H1 (cell line): ENCODE data around the gene THBS4. TPM values are rescaled to one million over a fixed set of nuclear protein-coding genes. Genes with fewer than 3 reads are reported as not detected.
A peak's percentile ranks its signal among the peaks of the same experiment; 100 is the strongest.

Experiments
- CTCF ChIA-PET: fragments of 300-600 bp; sonication (Branson Sonifier 250); formaldehyde crosslinking; loops from one replicate; lab custom pipeline; 2021; ENCODE audit not compliant: partially characterized antibody; lab: Charles Lee
- POLR2A ChIA-PET: fragments of 300-600 bp; sonication (Branson Sonifier 250); formaldehyde crosslinking; loops from one replicate; lab custom pipeline; 2021; ENCODE audit warnings: inconsistent platforms; ENCODE audit not compliant: partially characterized antibody; lab: Charles Lee
- DNase-seq, 2 experiments: peaks; one replicate each; pipeline versions ENCODE4 v3.0.0 to v3.0.0-alpha.2; 2010 to 2022; ENCODE audit warnings: low spot score in 2 of 2, low read depth in 1 of 2, mixed read lengths in 1 of 2
- FAIRE-seq: peaks from 2 replicates; lab custom pipeline; 2011; peaks lifted over from hg19 to GRCh38; lab: Jason Lieb, UNC
- H2AFZ ChIP-seq: 2 replicates; pipeline ENCODE4 v1.8.1; 2012; ENCODE audit warnings: low read length, inconsistent platforms
- H2AK5ac ChIP-seq: 2 replicates; pipeline ENCODE4 v1.6.1; 2013; ENCODE audit warnings: low read depth, low read length
- H2BK120ac ChIP-seq: replicated peaks from 2 replicates; pipeline ENCODE3; 2013; ENCODE audit warnings: low read depth, low read length, inconsistent platforms
- H2BK12ac ChIP-seq: 2 replicates; pipeline ENCODE4 v1.6.1; 2013; ENCODE audit warnings: low read depth, low read length
- H2BK15ac ChIP-seq: 2 replicates; pipeline ENCODE4 v1.6.1; 2013; ENCODE audit warnings: low read length
- H2BK20ac ChIP-seq: 2 replicates; pipeline ENCODE4 v1.6.1; 2013; ENCODE audit warnings: low read length
- H2BK5ac ChIP-seq: 2 replicates; pipeline ENCODE4 v1.6.1; 2013; ENCODE audit warnings: low read depth, low read length
- H3K14ac ChIP-seq: 2 replicates; pipeline ENCODE4 v1.6.1; 2013; ENCODE audit warnings: inconsistent platforms; ENCODE audit not compliant: insufficient read length
- H3K18ac ChIP-seq: 2 replicates; pipeline ENCODE4 v1.6.1; 2013; ENCODE audit warnings: low read length; ENCODE audit errors: extremely low read depth
- H3K23ac ChIP-seq: 2 replicates; pipeline ENCODE4 v1.6.1; 2013; ENCODE audit warnings: inconsistent platforms; ENCODE audit not compliant: insufficient read length
- H3K23me2 ChIP-seq: 2 replicates; pipeline ENCODE4 v1.6.1; 2013; ENCODE audit warnings: low read depth, low read length
- H3K27ac ChIP-seq: 2 replicates; pipeline ENCODE4 v1.6.1; 2011; ENCODE audit warnings: low read depth, low read length, inconsistent platforms
- H3K27me3 ChIP-seq, 4 experiments: replicated peaks in 1 of 4; 1 replicate in 1 of 4; 2 replicates in 3 of 4; pipeline versions ENCODE4 v1.6.1 to v1.8.1; 2011 to 2013; ENCODE audit warnings: low read length in 3 of 4, mild to moderate bottlenecking in 3 of 4, inconsistent platforms in 2 of 4, mixed read lengths in 2 of 4, moderate library complexity in 1 of 4; ENCODE audit not compliant: control insufficient read depth in 3 of 4, insufficient read depth in 3 of 4; ENCODE audit errors: extremely low read depth in 1 of 4
- H3K36me3 ChIP-seq, 4 experiments: 2 replicates each; pipeline versions ENCODE4 v1.6.1 to v1.8.1; 2011 to 2013; ENCODE audit warnings: mild to moderate bottlenecking in 4 of 4, low read length in 3 of 4, moderate library complexity in 2 of 4, control low read depth in 1 of 4, inconsistent platforms in 1 of 4; ENCODE audit not compliant: insufficient read depth in 4 of 4, control insufficient read depth in 2 of 4
- H3K4ac ChIP-seq: replicated peaks from 2 replicates; pipeline ENCODE3; 2013; ENCODE audit warnings: low read length, low read depth, mixed read lengths, inconsistent platforms; ENCODE audit not compliant: insufficient read length
- H3K4me1 ChIP-seq, 4 experiments: replicated peaks in 1 of 4; 1 replicate in 1 of 4; 2 replicates in 3 of 4; pipeline versions ENCODE4 v1.6.1 to v1.8.1; 2011 to 2013; ENCODE audit warnings: low read length in 3 of 4, inconsistent platforms in 2 of 4, mixed read lengths in 1 of 4; ENCODE audit not compliant: insufficient read depth in 4 of 4, control insufficient read depth in 3 of 4
- H3K4me2 ChIP-seq, 2 experiments: 2 replicates each; pipeline versions ENCODE4 v1.6.1 to v1.8.1; 2011 to 2013; ENCODE audit warnings: low read depth in 2 of 2, low read length in 2 of 2, control low read depth in 1 of 2, inconsistent platforms in 1 of 2, mild to moderate bottlenecking in 1 of 2; ENCODE audit not compliant: insufficient read depth in 1 of 2
- H3K4me3 ChIP-seq, 4 experiments: fragments of 200-600, 300-600 bp in 1 of 4; sonication (generic), shearing (Covaris generic), sonication (Bioruptor Twin) in 1 of 4; 2 replicates each; pipeline versions ENCODE4 v1.5.1 to v1.8.1; 2011 to 2016; ENCODE audit warnings: low read length in 4 of 4, low read depth in 3 of 4, control low read depth in 2 of 4, inconsistent platforms in 2 of 4, mild to moderate bottlenecking in 2 of 4, mixed read lengths in 1 of 4, moderate library complexity in 1 of 4; ENCODE audit not compliant: insufficient read depth in 2 of 4; ENCODE audit errors: extremely low read depth in 1 of 4
- H3K56ac ChIP-seq: replicated peaks from 2 replicates; pipeline ENCODE3; 2013; ENCODE audit warnings: low read depth, mild to moderate bottlenecking, mixed read lengths, low read length, inconsistent platforms; ENCODE audit not compliant: insufficient read length
- H3K79me1 ChIP-seq: 2 replicates; pipeline ENCODE4 v1.6.1; 2013; ENCODE audit warnings: low read depth, low read length, control low read depth
- H3K79me2 ChIP-seq, 2 experiments: 2 replicates each; pipeline versions ENCODE4 v1.6.1 to v1.8.1; 2012 to 2013; ENCODE audit warnings: low read length in 2 of 2, mild to moderate bottlenecking in 2 of 2, inconsistent platforms in 1 of 2; ENCODE audit not compliant: insufficient read depth in 2 of 2, control insufficient read depth in 1 of 2
- H3K9ac ChIP-seq, 4 experiments: replicated peaks in 1 of 4; 1 replicate in 1 of 4; 2 replicates in 3 of 4; pipeline versions ENCODE4 v1.6.1 to v1.8.1; 2011 to 2013; ENCODE audit warnings: low read depth in 3 of 4, low read length in 3 of 4, control low read depth in 2 of 4, mild to moderate bottlenecking in 2 of 4, moderate library complexity in 2 of 4, inconsistent platforms in 1 of 4; ENCODE audit errors: extremely low read depth in 1 of 4
- H3K9me3 ChIP-seq, 2 experiments: 2 replicates each; pipeline versions ENCODE4 v1.6.1 to v1.8.1; 2012 to 2013; ENCODE audit warnings: mild to moderate bottlenecking in 2 of 2, moderate library complexity in 2 of 2, control low read depth in 1 of 2, inconsistent platforms in 1 of 2, low read depth in 1 of 2, low read length in 1 of 2, mixed read lengths in 1 of 2; ENCODE audit not compliant: insufficient read depth in 2 of 2
- H4K20me1 ChIP-seq, 2 experiments: replicated peaks in 1 of 2; 2 replicates each; pipeline versions ENCODE3 to v1.8.1; 2011 to 2013; ENCODE audit warnings: inconsistent platforms in 2 of 2, low read length in 2 of 2, mild to moderate bottlenecking in 1 of 2; ENCODE audit not compliant: insufficient read depth in 2 of 2, control insufficient read depth in 1 of 2
- H4K5ac ChIP-seq: 2 replicates; pipeline ENCODE4 v1.6.1; 2013; ENCODE audit warnings: low read length, low read depth, mixed read lengths, inconsistent platforms; ENCODE audit not compliant: insufficient read length
- H4K8ac ChIP-seq: 2 replicates; pipeline ENCODE4 v1.8.0; 2013; ENCODE audit warnings: mild to moderate bottlenecking, moderate library complexity, low read length, inconsistent platforms; ENCODE audit not compliant: insufficient read depth; ENCODE audit errors: extremely low read depth
- H4K91ac ChIP-seq: replicated peaks from 2 replicates; pipeline ENCODE3; 2013; ENCODE audit warnings: low read length, mixed read lengths, inconsistent platforms; ENCODE audit not compliant: insufficient read length
- ASH2L ChIP-seq: fragments of 200-600, 300-600 bp; sonication (generic); IDR thresholded peaks from one replicate; pipeline ENCODE4 v1.7.1; 2017; ENCODE audit warnings: low read length
- BACH1 ChIP-seq: IDR thresholded peaks from 2 replicates; pipeline ENCODE4 v1.6.1; 2012; ENCODE audit warnings: low read length, improper control_type of control experiment
- BRCA1 ChIP-seq: IDR thresholded peaks from 2 replicates; pipeline ENCODE4 v1.6.1; 2012; ENCODE audit warnings: low read depth, low read length, improper control_type of control experiment
- CHD2 ChIP-seq: IDR thresholded peaks from 2 replicates; pipeline ENCODE4 v1.6.1; 2012; ENCODE audit warnings: low read length, improper control_type of control experiment
- EGR1 ChIP-seq: IDR thresholded peaks from 2 replicates; pipeline ENCODE4 v1.6.1; 2011; ENCODE audit warnings: low read depth, low read length, borderline replicate concordance
- EZH2 ChIP-seq: fragments of 200-600 bp; sonication (generic); IDR thresholded peaks from 2 replicates; pipeline ENCODE4 v1.7.1; 2012; ENCODE audit warnings: low read depth, mild to moderate bottlenecking, moderate library complexity, low read length, inconsistent platforms; ENCODE audit not compliant: severe bottlenecking
- HDAC2 ChIP-seq, 2 experiments: fragments of 300-600 bp in 1 of 2; sonication (generic) in 1 of 2; IDR thresholded peaks; 2 replicates each; pipeline ENCODE4 v1.6.1; 2011 to 2012; ENCODE audit warnings: low read depth in 2 of 2, low read length in 2 of 2, mild to moderate bottlenecking in 2 of 2, moderate library complexity in 2 of 2, borderline replicate concordance in 1 of 2, inconsistent platforms in 1 of 2
- MAFK ChIP-seq: IDR thresholded peaks from 2 replicates; pipeline ENCODE4 v1.6.1; 2012; ENCODE audit warnings: low read depth, mild to moderate bottlenecking, improper control_type of control experiment, low read length
- PHF8 ChIP-seq: fragments of 200-600 bp; sonication (generic); conservative IDR thresholded peaks from 2 replicates; pipeline ENCODE4 v1.7.1; 2012; ENCODE audit warnings: low read depth, mild to moderate bottlenecking, inconsistent platforms, low read length, moderate library complexity
- POLR2A ChIP-seq, 2 experiments: IDR thresholded peaks; 1 replicate in 1 of 2; 2 replicates in 1 of 2; pipeline ENCODE4 v1.6.1; 2011; ENCODE audit warnings: low read depth in 2 of 2, low read length in 2 of 2, mild to moderate bottlenecking in 2 of 2; ENCODE audit errors: control extremely low read depth in 1 of 2
- RFX5 ChIP-seq: IDR thresholded peaks from 2 replicates; pipeline ENCODE4 v1.6.1; 2011; ENCODE audit warnings: low read depth, low read length, improper control_type of control experiment, borderline replicate concordance
- SP4 ChIP-seq: IDR thresholded peaks from 2 replicates; pipeline ENCODE4 v1.6.1; 2012; ENCODE audit warnings: low read length, inconsistent platforms
- TBP ChIP-seq: IDR thresholded peaks from 2 replicates; pipeline ENCODE4 v1.6.1; 2011; ENCODE audit warnings: low read depth, low read length, improper control_type of control experiment
- YY1 ChIP-seq: IDR thresholded peaks from 2 replicates; pipeline ENCODE4 v1.6.1; 2011; ENCODE audit warnings: low read depth, mild to moderate bottlenecking, low read length
- WGBS, 2 experiments: shearing (Covaris generic) in 1 of 2; methylation state at CpG; one replicate each; pipeline versions ENCODE4 v1.1.6 to v1.1.7; 2013 to 2015; ENCODE audit warnings: low lambda C conversion rate in 2 of 2, mixed read lengths in 2 of 2, inconsistent platforms in 1 of 2, low coverage in 1 of 2, missing lambda C conversion rate in 1 of 2; ENCODE audit not compliant: insufficient replicate concordance in 2 of 2, insufficient coverage in 1 of 2, insufficient read length in 1 of 2; ENCODE audit errors: extremely low coverage in 1 of 2, missing lambda C conversion rate in 1 of 2; 5-methylcytosine and 5-hydroxymethylcytosine counted together
- polyA plus RNA-seq, 7 experiments: library from polyadenylated mRNA; depleted of rRNA in 3 of 7; stranded (reverse) in 5 of 7; unstranded in 2 of 7; fragments of >200 nt in 5 of 7; fragments of 200-250 nt in 2 of 7; gene quantifications; 1 replicate in 5 of 7; 2 replicates in 1 of 7; 4 replicates in 1 of 7; pipeline versions ENCODE4 v1.2.1 to v1.2.3, GENCODE V29; 2011 to 2013; ENCODE audit warnings: missing spikeins in 2 of 7, mixed read lengths in 2 of 7
- total RNA-seq: library from RNA; stranded (reverse); fragmentation: NEBNext Ultra II Directional; extraction: Animal tissue kit (Norgen Biotek cat#: 25700); gene quantifications from 2 replicates; pipeline ENCODE4 v1.2.1, GENCODE V29; 2021

Gene THBS4
- total and polyA plus RNA-seq, 2 of the 8 experiments (the other 6 are each of a cell fraction or from before 2014, with no cell fraction given): 12.8 to 25.4 TPM

GRCh38 chr5:80129146-80129545, 94.0 kb downstream of the THBS4 start:
- Histone ChIP-seq H3K36me3 (no peaks in the 10 kb centered on the region; a peak in 1 of 8 replicates), H3K79me2 (no peaks in the 10 kb centered on the region), H3K27ac (no peak overlapping the region), H2BK15ac (no peak overlapping the region), H3K56ac (no peak overlapping the region), H3K4me3 (no peak overlapping the region), H2AFZ (no peak overlapping the region), H2BK5ac (no peak overlapping the region), H2BK12ac (peak overlapping the region; percentile 65), H3K9me3 (peaks cover 2 to 5% of the 10 kb centered on the region in 2 experiments; a peak in 3 of 4 replicates), H3K4me1 (peaks cover 0 to 5% (median 3%) of the 10 kb centered on the region in 4 experiments; a peak in 4 of 7 replicates), H2AK5ac (no peak overlapping the region; the same call in 1 of the 2 replicates), H4K20me1 (no peaks in the 10 kb centered on the region), H3K4ac (no peak overlapping the region), H3K18ac (no peak overlapping the region), H3K14ac (no peak overlapping the region), H3K4me2 (no peak overlapping the region), H4K91ac (peak overlapping the region; percentile 23), H3K27me3 (no peaks in the 10 kb centered on the region), H3K23ac (no peak overlapping the region), H3K79me1 (no peaks in the 10 kb centered on the region), H3K9ac (no peak overlapping the region), H3K23me2 (no peaks in the 10 kb centered on the region; the same call in 1 of the 2 replicates), H2BK120ac (no peak overlapping the region), H4K5ac (no peak overlapping the region), H2BK20ac (peak overlapping the region; percentile 25; the same call in 1 of the 2 replicates), H4K8ac (no peak overlapping the region)
- no peak for FAIRE-seq
- POLR2A ChIA-PET: interaction anchor here (1.2 kb wide), 1 partner anchor 19 kb away, joined by 3 read pairs; no protein-coding TSS in a partner anchor
- TF ChIP-seq EGR1 (no peak), RFX5 (no peak), HDAC2 (IDR thresholded peaks at IDR 0.05; ENCODE audit: borderline replicate concordance in 1 of 2, low read depth in 2 of 2, low read length in 2 of 2) (no peak), EZH2 (no peak), BACH1 (no peak), SP4 (no peak), CHD2 (no peak), YY1 (no peak), PHF8 (no peak), MAFK (no peak), ASH2L (no peak), POLR2A (IDR thresholded peaks at IDR 0.05; ENCODE audit: control extremely low read depth in 1 of 2, low read depth in 2 of 2, low read length in 2 of 2) (no peak), TBP (no peak), BRCA1 (no peak)
- CTCF ChIA-PET: interaction anchor here (0.8 kb wide), 1 partner anchor 38 kb away, joined by 3 read pairs; no protein-coding TSS in a partner anchor
- no peak for DNase-seq
- 92% methylated on average over 5 of the region's 5 CpGs; no CpG with 5 or more reads in 1 of the 2 experiments for WGBS, 2 experiments
